Tibial nerve (tissue), 4 donors: Measurements from ENCODE around the gene MC3R.

Experiments used
- CTCF ChIP-seq, 5 experiments: fragments of 200-600 bp in 3 of 5; fragments of 450-650 bp in 2 of 5; sonication (generic) in 3 of 5; IDR thresholded peaks; one replicate each; pipeline ENCODE4 v1.5.1; 2016 to 2019; ENCODE audit warnings: antibody characterized with exemption in 5 of 5, mild to moderate bottlenecking in 3 of 5, moderate library complexity in 2 of 5
- EP300 ChIP-seq, 2 donors: sonication (generic); formaldehyde crosslinking; IDR thresholded peaks; one replicate each; pipeline ENCODE4 v1.6.1; 2017; ENCODE audit warnings: antibody characterized with exemption in 2 of 2, mild to moderate bottlenecking in 1 of 2

- TF ChIP-seq CTCF (IDR thresholded peaks at IDR 0.05) (no peak), EP300 (IDR thresholded peaks at IDR 0.05) (no peak)
Measured at GRCh38 chr20:56271974-56272373, 23.4 kb downstream of the MC3R start.
